Endothelial cell (in vitro differentiated cells): Measurements from ENCODE around the gene NTSR1. TPM values are rescaled to one million over a fixed set of nuclear protein-coding genes. Genes with fewer than 3 reads are reported as not detected.

Experiments used
- DNase-seq: peaks from one replicate; pipeline ENCODE4 v3.0.0; 2021; ENCODE audit warnings: low spot score
- H3K27ac Mint-ChIP-seq: one replicate; pipeline ENCODE4 v1.8.0; 2021; ENCODE audit warnings: mixed read lengths, inconsistent platforms; ENCODE audit not compliant: unreplicated experiment
- H3K27me3 Mint-ChIP-seq: one replicate; pipeline ENCODE4 v1.8.0; 2021; ENCODE audit warnings: mild to moderate bottlenecking, moderate library complexity, mixed read lengths, inconsistent platforms; ENCODE audit not compliant: unreplicated experiment
- H3K36me3 Mint-ChIP-seq: one replicate; pipeline ENCODE4 v1.8.0; 2021; ENCODE audit warnings: mild to moderate bottlenecking, low read depth, mixed read lengths, inconsistent platforms; ENCODE audit not compliant: unreplicated experiment
- H3K4me1 Mint-ChIP-seq: one replicate; pipeline ENCODE4 v1.8.0; 2021; ENCODE audit warnings: mild to moderate bottlenecking, mixed read lengths, inconsistent platforms; ENCODE audit not compliant: unreplicated experiment
- H3K4me3 Mint-ChIP-seq: one replicate; pipeline ENCODE4 v1.8.0; 2021; ENCODE audit warnings: mild to moderate bottlenecking, mixed read lengths, inconsistent platforms; ENCODE audit not compliant: unreplicated experiment
- H3K9me3 Mint-ChIP-seq: one replicate; pipeline ENCODE4 v1.8.0; 2021; ENCODE audit warnings: mixed read lengths, inconsistent platforms; ENCODE audit not compliant: unreplicated experiment
- CTCF ChIP-seq: fragments of 200-600 bp; sonication (generic); IDR thresholded peaks from one replicate; pipeline ENCODE4 v1.5.0; 2021; ENCODE audit warnings: antibody characterized with exemption; ENCODE audit not compliant: unreplicated experiment
- total RNA-seq: library from RNA; stranded (reverse); fragmentation: NEBNext Ultra II Directional; extraction: Animal tissue kit (Norgen Biotek cat#: 25700); gene quantifications from one replicate; pipeline ENCODE4 v1.2.1, GENCODE V29; 2021; ENCODE audit not compliant: unreplicated experiment

The NTSR1 gene
- total RNA-seq, 1 donor from 2014 or later: not detected

GRCh38 chr20:62748311-62748710 is 39.7 kb downstream of the NTSR1 start:
- no peak for DNase-seq

GRCh38 chr20:62749851-62750445 is 41.3 kb downstream of the NTSR1 start:
- no peak for DNase-seq
- Mint-ChIP-seq H3K36me3 (no peaks in the 10 kb centered on the region), H3K4me3 (no peak overlapping the region), H3K27ac (no peak overlapping the region), H3K4me1 (peaks cover 7% of the 10 kb centered on the region), H3K27me3 (peaks cover 4% of the 10 kb centered on the region), H3K9me3 (no peaks in the 10 kb centered on the region)
- no peak for TF ChIP-seq CTCF

More at GRCh38 chr20:62748311-62748710, 39.7 kb downstream of the NTSR1 start:
- H3K4me3 Mint-ChIP-seq: no peak overlapping the region
- TF ChIP-seq CTCF: no peak
- no peaks in the 10 kb centered on the region for H3K36me3 Mint-ChIP-seq
- H3K27me3 Mint-ChIP-seq: peaks cover 8% of the 10 kb centered on the region
- peaks cover 8% of the 10 kb centered on the region for H3K4me1 Mint-ChIP-seq
- no peak overlapping the region for H3K27ac Mint-ChIP-seq
- no peaks in the 10 kb centered on the region for H3K9me3 Mint-ChIP-seq

GRCh38 chr20:62751551-62752150 is 43.0 kb downstream of the NTSR1 start:
- Mint-ChIP-seq H3K27ac (no peak overlapping the region), H3K36me3 (no peaks in the 10 kb centered on the region), H3K9me3 (no peaks in the 10 kb centered on the region), H3K4me3 (no peak overlapping the region), H3K4me1 (no peaks in the 10 kb centered on the region), H3K27me3 (peaks cover 2% of the 10 kb centered on the region)
- no peak for DNase-seq
- no peak for TF ChIP-seq CTCF

- no peak for DNase-seq
- Mint-ChIP-seq H3K4me3 (no peak overlapping the region), H3K4me1 (no peaks in the 10 kb centered on the region), H3K36me3 (no peaks in the 10 kb centered on the region), H3K27me3 (peaks cover 6% of the 10 kb centered on the region), H3K9me3 (no peaks in the 10 kb centered on the region), H3K27ac (no peak overlapping the region)
- TF ChIP-seq CTCF: no peak
These were observed 43.6 kb downstream of the NTSR1 start for GRCh38 chr20:62752181-62752670.
